Panc1 (cell line): Measurements from ENCODE around the gene COPZ1.

Experiments used
- POLR2AphosphoS5 ChIP-seq: IDR thresholded peaks from 2 replicates; pipeline ENCODE4 v1.6.1; 2012; ENCODE audit warnings: mild to moderate bottlenecking, low read depth, low read length, moderate library complexity
- TCF7L2 ChIP-seq: IDR thresholded peaks from 2 replicates; pipeline ENCODE4 v1.6.1; 2011; ENCODE audit warnings: mild to moderate bottlenecking, low read depth, low read length, inconsistent platforms
- TF ChIP-seq, protein P1 (sequence below): fragments of 450-650 bp; IDR thresholded peaks from 2 replicates; pipeline ENCODE4 v1.5.1; 2017; ENCODE audit warnings: mild to moderate bottlenecking

DNA sequence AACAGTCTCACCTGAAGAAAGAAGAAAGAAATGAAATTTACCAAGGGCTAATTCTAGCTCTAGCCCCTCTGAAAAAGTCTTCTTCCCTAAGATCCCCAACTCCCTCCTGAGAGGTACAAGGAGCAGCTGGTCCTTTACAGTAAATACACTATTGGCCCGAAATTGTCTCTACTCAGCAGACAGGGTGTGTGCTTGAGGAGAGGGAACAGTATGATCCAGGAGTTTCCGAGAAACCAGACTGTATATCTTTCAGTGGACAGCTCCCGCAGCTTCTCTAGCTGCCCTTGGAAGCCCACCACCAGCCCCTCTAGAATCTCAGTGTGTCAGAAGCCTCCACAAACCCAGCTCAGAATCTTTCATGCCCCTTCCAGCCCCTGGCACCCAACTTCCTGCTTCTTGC lies 31.3 kb downstream of the COPZ1 start:
- TF ChIP-seq, protein P1, sequence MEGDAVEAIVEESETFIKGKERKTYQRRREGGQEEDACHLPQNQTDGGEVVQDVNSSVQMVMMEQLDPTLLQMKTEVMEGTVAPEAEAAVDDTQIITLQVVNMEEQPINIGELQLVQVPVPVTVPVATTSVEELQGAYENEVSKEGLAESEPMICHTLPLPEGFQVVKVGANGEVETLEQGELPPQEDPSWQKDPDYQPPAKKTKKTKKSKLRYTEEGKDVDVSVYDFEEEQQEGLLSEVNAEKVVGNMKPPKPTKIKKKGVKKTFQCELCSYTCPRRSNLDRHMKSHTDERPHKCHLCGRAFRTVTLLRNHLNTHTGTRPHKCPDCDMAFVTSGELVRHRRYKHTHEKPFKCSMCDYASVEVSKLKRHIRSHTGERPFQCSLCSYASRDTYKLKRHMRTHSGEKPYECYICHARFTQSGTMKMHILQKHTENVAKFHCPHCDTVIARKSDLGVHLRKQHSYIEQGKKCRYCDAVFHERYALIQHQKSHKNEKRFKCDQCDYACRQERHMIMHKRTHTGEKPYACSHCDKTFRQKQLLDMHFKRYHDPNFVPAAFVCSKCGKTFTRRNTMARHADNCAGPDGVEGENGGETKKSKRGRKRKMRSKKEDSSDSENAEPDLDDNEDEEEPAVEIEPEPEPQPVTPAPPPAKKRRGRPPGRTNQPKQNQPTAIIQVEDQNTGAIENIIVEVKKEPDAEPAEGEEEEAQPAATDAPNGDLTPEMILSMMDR: no peak
- TF ChIP-seq POLR2AphosphoS5: no peak
- TF ChIP-seq TCF7L2: no peak
